Osteoblast (primary cell): Measurements from ENCODE around the gene TTLL4. TPM values are rescaled to one million over a fixed set of nuclear protein-coding genes. Genes with fewer than 3 reads are reported as not detected.
"Not testable (repeated sequence)": the region's sequence is repeated elsewhere in the genome, so short reads cannot be mapped to it uniquely, and the experiment has no call there.

ENCODE experiments used
- DNase-seq: peaks from one replicate; pipeline ENCODE4 v3.0.0; 2011; ENCODE audit warnings: low spot score, mixed read lengths; ENCODE audit not compliant: insufficient read length; ENCODE audit errors: missing footprints
- H2AFZ ChIP-seq: 2 replicates; pipeline ENCODE4 v1.6.0; 2011; ENCODE audit warnings: mild to moderate bottlenecking, low read length
- H3K27ac ChIP-seq: 2 replicates; pipeline ENCODE4 v1.5.1; 2011; ENCODE audit warnings: mild to moderate bottlenecking, low read depth, low read length, moderate library complexity
- H3K27me3 ChIP-seq: 2 replicates; pipeline ENCODE4 v1.6.0; 2012; ENCODE audit warnings: mild to moderate bottlenecking, control low read depth, inconsistent platforms, low read length, moderate library complexity; ENCODE audit not compliant: insufficient read depth
- H3K36me3 ChIP-seq: 2 replicates; pipeline ENCODE4 v1.5.1; 2011; ENCODE audit warnings: mild to moderate bottlenecking, low read length, control low read depth, moderate library complexity; ENCODE audit not compliant: insufficient read depth
- H3K4me1 ChIP-seq: 2 replicates; pipeline ENCODE4 v1.5.1; 2011; ENCODE audit warnings: mild to moderate bottlenecking, low read length, control low read depth, moderate library complexity; ENCODE audit not compliant: insufficient read depth
- H3K4me2 ChIP-seq: 2 replicates; pipeline ENCODE4 v1.6.0; 2011; ENCODE audit warnings: mild to moderate bottlenecking, low read length; ENCODE audit not compliant: insufficient read depth
- H3K4me3 ChIP-seq: fragments of 200-600 bp; sonication (generic); 3 replicates; pipeline ENCODE4 v1.5.1; 2012; ENCODE audit warnings: mild to moderate bottlenecking, low read length, inconsistent platforms; ENCODE audit not compliant: insufficient read depth
- H3K79me2 ChIP-seq: 2 replicates; pipeline ENCODE4 v1.6.0; 2012; ENCODE audit warnings: mild to moderate bottlenecking, low read length, control low read depth, inconsistent platforms; ENCODE audit not compliant: insufficient read depth
- H3K9me3 ChIP-seq: 2 replicates; pipeline ENCODE4 v1.5.1; 2011; ENCODE audit warnings: low read depth, low read length, control low read depth
- H4K20me1 ChIP-seq: 2 replicates; pipeline ENCODE4 v1.6.0; 2012; ENCODE audit warnings: mild to moderate bottlenecking, low read length, control low read depth; ENCODE audit not compliant: insufficient read depth
- CTCF ChIP-seq: IDR thresholded peaks from 2 replicates; pipeline ENCODE4 v1.5.1; 2011; ENCODE audit warnings: mild to moderate bottlenecking, low read depth, low read length, moderate library complexity; ENCODE audit errors: extremely low read depth
- total RNA-seq: library from RNA; depleted of rRNA; stranded (reverse); fragments of >200 nt; gene quantifications from 2 replicates; pipeline ENCODE4 v1.2.3, GENCODE V29; 2012

Gene TTLL4
- total RNA-seq, 1 donor = 13.0 TPM

GRCh38 chr2:218679119-218679518, 31.5 kb upstream of the TTLL4 start:
- Histone ChIP-seq H3K4me1 (no peaks in the 10 kb centered on the region), H2AFZ (no peak overlapping the region), H3K9me3 (no peaks in the 10 kb centered on the region), H3K4me2 (no peak overlapping the region), H4K20me1 (no peaks in the 10 kb centered on the region), H3K4me3 (no peak overlapping the region), H3K27me3 (no peaks in the 10 kb centered on the region), H3K79me2 (no peaks in the 10 kb centered on the region), H3K36me3 (peaks cover 47% of the 10 kb centered on the region), H3K27ac (no peak overlapping the region)
- DNase-seq = no peak
- TF ChIP-seq CTCF = no peak

DNA sequence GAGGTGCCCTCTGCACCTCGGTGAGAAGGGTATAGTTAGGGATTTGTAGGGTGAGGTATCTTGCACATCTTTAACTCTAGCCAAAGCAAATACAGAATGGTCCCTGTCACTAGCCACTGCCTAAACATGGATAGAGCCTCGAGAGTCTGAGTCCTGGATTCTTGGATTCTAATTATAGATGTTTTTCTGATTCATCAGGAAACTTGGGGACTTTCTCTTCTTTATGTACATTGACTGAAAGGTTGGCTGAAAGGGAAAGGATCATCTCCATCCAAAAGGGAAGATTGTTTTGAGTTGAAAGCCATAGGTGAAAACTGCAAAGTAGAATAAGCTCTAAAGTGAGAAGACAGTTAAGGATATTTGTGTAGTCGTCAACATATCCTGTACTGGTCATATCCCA, 30.6 kb upstream of the TTLL4 start:
- Histone ChIP-seq H3K79me2 (no peaks in the 10 kb centered on the region), H3K27me3 (no peaks in the 10 kb centered on the region), H3K9me3 (no peaks in the 10 kb centered on the region), H3K36me3 (peaks cover 47% of the 10 kb centered on the region), H3K4me2 (no peak overlapping the region), H3K4me3 (no peak overlapping the region), H4K20me1 (no peaks in the 10 kb centered on the region), H3K4me1 (no peaks in the 10 kb centered on the region), H2AFZ (no peak overlapping the region), H3K27ac (no peak overlapping the region)
- DNase-seq = no peak
- no peak for TF ChIP-seq CTCF

DNA sequence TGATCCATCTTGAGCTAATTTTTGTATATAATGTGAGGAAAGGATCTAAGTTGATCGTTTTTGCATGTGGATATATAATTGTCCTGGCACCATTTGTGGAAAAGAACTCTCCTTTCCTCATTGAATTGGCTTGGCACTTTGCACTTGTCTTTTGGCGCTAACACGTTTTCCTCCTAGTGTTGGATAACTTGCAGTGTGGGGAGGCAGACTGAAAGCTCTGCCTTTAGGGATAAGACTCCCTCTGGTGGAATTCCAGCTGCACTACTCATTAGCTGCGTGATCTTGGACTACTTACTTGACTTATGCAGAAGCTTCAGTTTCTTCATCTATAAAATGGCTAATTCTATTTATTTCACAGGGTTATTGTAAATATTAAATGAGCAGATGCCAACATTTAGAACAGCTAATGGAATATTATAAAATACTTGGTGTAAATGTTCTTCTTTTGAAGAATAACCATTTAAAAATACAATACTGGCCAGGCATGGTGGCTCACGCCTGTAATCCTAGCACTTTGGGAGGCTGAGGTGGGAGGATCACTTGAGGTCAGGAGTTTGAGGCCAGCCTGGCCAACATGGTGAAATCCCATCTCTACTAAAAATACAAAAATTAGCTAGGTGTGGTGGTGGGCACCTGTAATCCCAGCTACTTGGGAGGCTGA, 23.1 kb upstream of the TTLL4 start:
- H4K20me1 ChIP-seq, H3K4me3 ChIP-seq, H3K79me2 ChIP-seq, H3K4me2 ChIP-seq, H2AFZ ChIP-seq, H3K27ac ChIP-seq, H3K9me3 ChIP-seq, H3K27me3 ChIP-seq: not testable (repeated sequence)
- TF ChIP-seq CTCF = peak; percentile 80
- Histone ChIP-seq H3K4me1 (peaks cover 15% of the 10 kb centered on the region), H3K36me3 (peaks cover 49% of the 10 kb centered on the region)
- DNase-seq = peak; percentile 90

DNA sequence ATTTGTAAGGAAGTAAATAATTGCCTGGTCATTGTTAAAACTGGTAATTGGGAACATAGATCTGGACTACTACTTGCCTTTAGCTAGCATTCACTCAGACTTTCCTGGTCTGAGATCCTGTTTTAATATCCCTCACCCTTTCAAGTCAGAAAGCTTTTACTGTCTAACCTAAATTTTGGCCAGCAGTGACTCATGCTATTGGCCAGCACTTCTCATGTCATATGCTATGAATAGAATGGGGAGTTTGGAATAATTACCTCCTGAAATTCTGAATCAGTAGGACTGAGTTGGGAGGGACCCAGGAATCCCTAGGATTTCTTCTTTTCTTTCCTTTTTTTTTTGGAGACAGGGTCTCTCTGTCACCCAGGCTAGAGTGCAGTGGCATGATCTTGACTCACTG, 19.4 kb upstream of the TTLL4 start:
- Histone ChIP-seq H3K4me2 (peak overlapping the region; percentile 29), H3K4me3 (no peak overlapping the region), H3K9me3 (no peaks in the 10 kb centered on the region), H3K27me3 (no peaks in the 10 kb centered on the region), H2AFZ (peak overlapping the region; percentile 30), H3K4me1 (peaks cover 23% of the 10 kb centered on the region), H4K20me1 (no peaks in the 10 kb centered on the region), H3K79me2 (no peaks in the 10 kb centered on the region), H3K27ac (peak overlapping the region; percentile 59), H3K36me3 (peaks cover 57% of the 10 kb centered on the region)
- TF ChIP-seq CTCF = no peak
- DNase-seq = peak; percentile 73
